NB4 (cell line): ENCODE data around the gene TMA16.

Experiments used
- MYC ChIP-seq: IDR thresholded peaks from 2 replicates; pipeline ENCODE4 v1.6.1; 2011; ENCODE audit warnings: low read depth, low read length
- POLR2A ChIP-seq: IDR thresholded peaks from 2 replicates; pipeline ENCODE4 v1.6.1; 2011; ENCODE audit warnings: mild to moderate bottlenecking; ENCODE audit not compliant: insufficient read length; ENCODE audit errors: extremely low read depth
- TF ChIP-seq, protein P1 (sequence below): IDR thresholded peaks from one replicate; pipeline ENCODE4 v1.5.1; 2012; ENCODE audit warnings: low read depth, low read length
- TF ChIP-seq, protein P2 (sequence below): IDR thresholded peaks from 2 replicates; pipeline ENCODE4 v1.6.1; 2011; ENCODE audit warnings: low read depth, low read length

DNA sequence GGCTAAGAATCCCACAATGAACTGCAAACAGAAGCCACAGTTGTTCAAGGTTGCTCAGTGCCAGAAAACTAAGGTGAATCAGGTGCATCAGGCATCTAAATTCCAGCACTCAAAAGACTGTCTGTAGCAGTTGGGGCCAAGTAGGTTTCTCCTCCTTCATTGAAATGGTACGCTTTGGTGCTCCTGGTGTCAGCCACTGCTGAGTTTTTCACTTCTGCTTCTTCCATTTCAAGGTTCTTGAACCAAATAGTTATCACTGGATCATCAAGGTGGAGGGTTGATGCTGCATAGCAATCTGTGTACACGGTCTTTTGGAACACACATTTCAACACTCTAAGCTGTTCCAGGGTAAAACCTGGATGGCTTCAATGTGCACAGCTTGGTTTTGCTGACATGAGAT lies 74.4 kb downstream of the TMA16 start:
- TF ChIP-seq, protein P1, sequence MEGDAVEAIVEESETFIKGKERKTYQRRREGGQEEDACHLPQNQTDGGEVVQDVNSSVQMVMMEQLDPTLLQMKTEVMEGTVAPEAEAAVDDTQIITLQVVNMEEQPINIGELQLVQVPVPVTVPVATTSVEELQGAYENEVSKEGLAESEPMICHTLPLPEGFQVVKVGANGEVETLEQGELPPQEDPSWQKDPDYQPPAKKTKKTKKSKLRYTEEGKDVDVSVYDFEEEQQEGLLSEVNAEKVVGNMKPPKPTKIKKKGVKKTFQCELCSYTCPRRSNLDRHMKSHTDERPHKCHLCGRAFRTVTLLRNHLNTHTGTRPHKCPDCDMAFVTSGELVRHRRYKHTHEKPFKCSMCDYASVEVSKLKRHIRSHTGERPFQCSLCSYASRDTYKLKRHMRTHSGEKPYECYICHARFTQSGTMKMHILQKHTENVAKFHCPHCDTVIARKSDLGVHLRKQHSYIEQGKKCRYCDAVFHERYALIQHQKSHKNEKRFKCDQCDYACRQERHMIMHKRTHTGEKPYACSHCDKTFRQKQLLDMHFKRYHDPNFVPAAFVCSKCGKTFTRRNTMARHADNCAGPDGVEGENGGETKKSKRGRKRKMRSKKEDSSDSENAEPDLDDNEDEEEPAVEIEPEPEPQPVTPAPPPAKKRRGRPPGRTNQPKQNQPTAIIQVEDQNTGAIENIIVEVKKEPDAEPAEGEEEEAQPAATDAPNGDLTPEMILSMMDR = no peak
- TF ChIP-seq MYC (no peak), POLR2A (no peak)
- TF ChIP-seq, protein P2, sequence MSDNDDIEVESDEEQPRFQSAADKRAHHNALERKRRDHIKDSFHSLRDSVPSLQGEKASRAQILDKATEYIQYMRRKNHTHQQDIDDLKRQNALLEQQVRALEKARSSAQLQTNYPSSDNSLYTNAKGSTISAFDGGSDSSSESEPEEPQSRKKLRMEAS = no peak
